Ishikawa (cell line): ENCODE results near the gene FIG4.

Source experiments
- EGR1 ChIP-seq: IDR thresholded peaks from 2 replicates; pipeline ENCODE4 v1.6.1; 2012
- EP300 ChIP-seq: IDR thresholded peaks from 2 replicates; pipeline ENCODE4 v1.6.1; 2012; ENCODE audit warnings: borderline replicate concordance

DNA sequence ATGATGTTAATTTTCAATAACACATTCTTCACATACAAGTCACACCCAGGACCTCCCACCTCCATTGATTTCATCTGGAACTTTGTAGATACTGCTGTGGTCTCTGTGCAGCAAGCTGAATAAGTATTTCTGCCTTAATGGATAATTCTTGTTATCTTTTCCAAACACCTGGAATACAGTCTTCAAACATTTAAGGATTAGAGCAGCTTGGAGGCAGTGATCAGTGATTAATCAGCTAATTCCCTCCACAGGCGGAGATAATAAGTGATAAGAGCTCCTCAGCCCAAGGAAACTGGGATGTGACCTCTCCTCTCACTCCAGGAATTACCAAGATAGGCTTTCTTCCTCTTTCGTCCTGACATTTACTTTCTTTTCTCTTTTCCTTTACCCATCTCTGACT, 110.7 kb downstream of the FIG4 start:
- TF ChIP-seq EP300 (no peak), EGR1 (no peak)
